ENCODE data around the gene OXCT1.
"Not testable (repeated sequence)": the region's sequence is repeated elsewhere in the genome, so short reads cannot be mapped to it uniquely, and the experiment has no call there.

Gene OXCT1

DNA sequence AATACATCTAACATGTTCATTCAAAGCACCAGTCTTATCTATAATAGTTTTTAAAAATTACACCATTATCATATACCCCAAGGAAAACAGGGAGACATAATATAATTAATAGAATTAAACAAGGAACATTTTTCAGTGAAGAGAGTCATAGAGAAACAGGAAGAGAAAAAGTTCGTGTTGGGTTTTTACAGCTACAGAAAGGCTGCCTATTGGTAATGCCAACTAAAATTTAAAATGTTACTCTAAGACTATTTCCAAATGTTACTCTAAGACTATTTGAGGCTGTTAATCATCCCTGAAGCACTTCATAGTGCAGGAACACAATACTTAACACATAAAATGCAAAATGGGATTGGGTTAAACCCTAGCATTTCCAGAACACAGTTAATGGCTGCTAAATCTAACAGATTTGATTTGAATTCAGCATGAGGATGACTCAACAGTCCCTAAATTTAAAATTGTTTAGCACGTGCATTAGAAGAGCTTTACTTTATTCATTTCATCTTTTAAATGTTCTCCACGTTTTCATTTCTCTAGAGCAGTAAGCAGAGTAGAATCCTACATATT lies 54.5 kb downstream of the OXCT1 start:
- Histone ChIP-seq H3K36me3 (ENCODE audit: control insufficient read depth, insufficient read depth, low read length) (no peaks in the 10 kb centered on the region), H3K4me1 (ENCODE audit: control insufficient read depth, insufficient read depth, low read length) (no peaks in the 10 kb centered on the region), H3K27me3 (ENCODE audit: control insufficient read depth, insufficient read depth, low read length) (no peaks in the 10 kb centered on the region), H3K9me3 (ENCODE audit: control insufficient read depth, low read length) (no peaks in the 10 kb centered on the region), H3K9ac (ENCODE audit: low read length) (no peak overlapping the region), H3K4me3 (ENCODE audit: low read length) (no peak overlapping the region)

DNA sequence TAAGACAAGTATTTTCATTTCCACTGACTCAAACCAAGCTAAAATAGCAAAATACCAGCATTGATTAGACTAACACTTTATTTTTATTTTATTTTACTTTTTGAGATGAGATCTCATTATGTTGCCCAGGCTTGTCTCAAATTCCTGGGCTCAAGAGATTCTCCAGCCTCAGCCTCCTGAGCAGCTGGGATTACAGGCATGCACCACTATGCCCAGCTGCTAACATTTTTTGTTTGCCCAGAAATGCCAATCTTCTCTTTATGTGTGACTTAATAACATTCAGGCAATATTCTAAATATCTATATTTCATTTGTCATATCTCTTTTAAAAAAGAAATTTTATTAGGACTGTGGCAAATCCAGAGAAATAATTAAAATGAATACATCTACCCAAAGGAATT lies 55.0 kb downstream of the OXCT1 start:
- H3K9ac ChIP-seq (ENCODE audit: low read length) = no peak overlapping the region
- no peaks in the 10 kb centered on the region for H3K9me3 ChIP-seq (ENCODE audit: control insufficient read depth, low read length)
- no peaks in the 10 kb centered on the region for H3K27me3 ChIP-seq (ENCODE audit: control insufficient read depth, insufficient read depth, low read length)
- H3K36me3 ChIP-seq (ENCODE audit: control insufficient read depth, insufficient read depth, low read length) = no peaks in the 10 kb centered on the region
- H3K4me3 ChIP-seq (ENCODE audit: low read length) = no peak overlapping the region
- H3K4me1 ChIP-seq (ENCODE audit: control insufficient read depth, insufficient read depth, low read length) = no peaks in the 10 kb centered on the region

DNA sequence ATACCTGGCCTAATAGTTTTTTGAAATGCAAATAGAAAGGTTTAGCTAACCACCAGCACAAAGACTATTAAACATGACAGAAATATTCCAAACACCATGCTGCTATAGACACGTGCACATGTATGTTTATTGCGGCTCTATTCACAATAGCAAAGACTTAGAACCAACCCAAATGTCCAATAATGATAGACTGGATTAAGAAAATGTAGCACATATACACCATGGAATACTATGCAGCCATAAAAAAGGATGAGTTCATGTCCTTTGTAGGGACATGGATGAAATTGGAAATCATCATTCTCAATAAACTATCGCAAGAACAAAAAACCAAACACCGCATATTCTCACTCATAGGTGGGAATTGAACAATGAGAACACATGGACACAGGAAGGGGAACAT lies 55.9 kb downstream of the OXCT1 start:
- H3K9me3 ChIP-seq (ENCODE audit: control insufficient read depth, low read length); H3K4me3 ChIP-seq (ENCODE audit: low read length); H3K9ac ChIP-seq (ENCODE audit: low read length); H3K27me3 ChIP-seq (ENCODE audit: control insufficient read depth, insufficient read depth, low read length); H3K4me1 ChIP-seq (ENCODE audit: control insufficient read depth, insufficient read depth, low read length); H3K36me3 ChIP-seq (ENCODE audit: control insufficient read depth, insufficient read depth, low read length): not testable (repeated sequence)

DNA sequence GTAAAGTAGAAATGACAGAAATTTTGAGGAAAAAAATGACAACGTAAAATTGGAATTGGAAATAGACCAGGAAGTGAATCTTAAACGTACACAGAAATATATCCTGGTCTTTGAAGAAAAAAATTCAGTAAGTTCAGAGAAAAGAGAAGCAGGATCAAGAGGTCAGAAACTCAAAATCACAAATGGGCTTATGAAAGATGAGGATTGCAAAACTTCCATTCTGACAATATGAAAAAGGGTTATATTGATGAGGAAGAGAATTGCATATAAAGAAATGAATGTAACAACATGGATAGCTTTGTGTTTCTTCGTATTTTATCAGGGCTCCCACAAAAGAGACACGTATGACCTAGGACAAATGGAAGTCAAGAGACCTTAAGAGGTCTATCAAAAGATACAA lies 58.1 kb downstream of the OXCT1 start:
- Histone ChIP-seq H3K36me3 (ENCODE audit: control insufficient read depth, insufficient read depth, low read length) (no peaks in the 10 kb centered on the region), H3K9ac (ENCODE audit: low read length) (no peak overlapping the region), H3K4me3 (ENCODE audit: low read length) (no peak overlapping the region), H3K4me1 (ENCODE audit: control insufficient read depth, insufficient read depth, low read length) (no peaks in the 10 kb centered on the region), H3K27me3 (ENCODE audit: control insufficient read depth, insufficient read depth, low read length) (no peaks in the 10 kb centered on the region), H3K9me3 (ENCODE audit: control insufficient read depth, low read length) (no peaks in the 10 kb centered on the region)

DNA sequence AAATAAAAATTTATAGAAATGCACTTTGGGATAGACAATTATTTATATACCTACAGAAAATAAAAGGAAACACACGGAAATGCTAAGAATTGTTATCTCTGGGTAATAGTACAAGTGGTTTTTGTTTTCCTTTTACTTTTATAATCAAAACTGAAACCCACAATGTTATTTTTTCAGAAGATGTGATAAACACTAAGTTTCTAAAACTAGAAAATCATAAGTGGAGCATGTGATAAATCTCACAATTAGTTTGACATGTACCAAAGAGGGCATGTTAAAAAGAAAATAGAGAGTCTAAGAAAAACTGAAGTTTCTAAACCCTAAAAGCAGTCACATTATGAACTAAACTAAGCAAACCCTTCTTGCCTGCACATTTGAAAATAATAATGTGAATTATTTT lies 61.1 kb downstream of the OXCT1 start:
- Histone ChIP-seq H3K27me3 (ENCODE audit: control insufficient read depth, insufficient read depth, low read length) (no peaks in the 10 kb centered on the region), H3K36me3 (ENCODE audit: control insufficient read depth, insufficient read depth, low read length) (no peaks in the 10 kb centered on the region), H3K9me3 (ENCODE audit: control insufficient read depth, low read length) (no peaks in the 10 kb centered on the region), H3K9ac (ENCODE audit: low read length) (no peak overlapping the region), H3K4me1 (ENCODE audit: control insufficient read depth, insufficient read depth, low read length) (no peaks in the 10 kb centered on the region), H3K4me3 (ENCODE audit: low read length) (no peak overlapping the region)

DNA sequence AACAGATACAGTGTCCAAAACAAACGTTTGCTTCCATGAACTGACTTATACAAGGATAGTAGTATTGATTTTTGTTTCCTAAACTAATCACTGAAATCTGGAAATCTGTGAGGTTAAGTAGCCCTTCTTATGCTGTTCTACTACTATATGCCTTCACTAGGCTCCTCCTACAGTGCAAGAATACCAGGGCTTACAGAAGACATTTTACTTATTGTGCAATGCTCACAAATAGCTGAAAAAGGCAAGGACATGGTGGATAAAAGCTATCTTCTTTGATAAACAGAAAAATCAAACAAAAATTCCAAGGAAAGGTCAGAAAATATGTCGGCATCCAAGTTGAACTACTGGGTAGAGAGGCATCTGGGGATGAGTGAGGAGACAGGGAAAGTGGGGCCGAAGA lies 61.9 kb downstream of the OXCT1 start:
- H3K4me1 ChIP-seq (ENCODE audit: control insufficient read depth, insufficient read depth, low read length) = no peaks in the 10 kb centered on the region
- H3K4me3 ChIP-seq (ENCODE audit: low read length) = no peak overlapping the region
- H3K9ac ChIP-seq (ENCODE audit: low read length) = no peak overlapping the region
- H3K27me3 ChIP-seq (ENCODE audit: control insufficient read depth, insufficient read depth, low read length) = no peaks in the 10 kb centered on the region
- no peaks in the 10 kb centered on the region for H3K9me3 ChIP-seq (ENCODE audit: control insufficient read depth, low read length)
- H3K36me3 ChIP-seq (ENCODE audit: control insufficient read depth, insufficient read depth, low read length) = no peaks in the 10 kb centered on the region

DNA sequence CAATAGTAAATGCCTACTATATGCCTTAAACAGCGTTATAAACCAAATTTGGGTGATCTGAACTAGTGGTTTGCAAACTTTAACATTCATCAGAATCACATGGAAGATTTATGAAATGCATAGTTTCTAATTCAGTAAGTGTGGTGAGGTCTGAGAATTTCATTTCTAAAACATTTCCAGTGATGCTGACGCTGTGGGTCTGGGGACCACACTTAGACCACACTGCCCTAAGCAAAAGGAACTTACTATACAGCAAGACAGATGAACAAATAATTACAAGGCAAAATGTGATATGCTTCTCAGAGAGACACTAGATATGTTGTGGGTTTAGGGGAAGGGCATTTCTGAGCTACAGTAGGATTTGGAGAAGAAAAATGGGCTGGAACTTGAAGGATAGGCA lies 72.6 kb downstream of the OXCT1 start:
- H3K36me3 ChIP-seq (ENCODE audit: control insufficient read depth, insufficient read depth, low read length) = no peaks in the 10 kb centered on the region
- no peaks in the 10 kb centered on the region for H3K27me3 ChIP-seq (ENCODE audit: control insufficient read depth, insufficient read depth, low read length)
- H3K9ac ChIP-seq (ENCODE audit: low read length) = no peak overlapping the region
- H3K9me3 ChIP-seq (ENCODE audit: control insufficient read depth, low read length) = no peaks in the 10 kb centered on the region
- no peak overlapping the region for H3K4me3 ChIP-seq (ENCODE audit: low read length)
- H3K4me1 ChIP-seq (ENCODE audit: control insufficient read depth, insufficient read depth, low read length) = no peaks in the 10 kb centered on the region

DNA sequence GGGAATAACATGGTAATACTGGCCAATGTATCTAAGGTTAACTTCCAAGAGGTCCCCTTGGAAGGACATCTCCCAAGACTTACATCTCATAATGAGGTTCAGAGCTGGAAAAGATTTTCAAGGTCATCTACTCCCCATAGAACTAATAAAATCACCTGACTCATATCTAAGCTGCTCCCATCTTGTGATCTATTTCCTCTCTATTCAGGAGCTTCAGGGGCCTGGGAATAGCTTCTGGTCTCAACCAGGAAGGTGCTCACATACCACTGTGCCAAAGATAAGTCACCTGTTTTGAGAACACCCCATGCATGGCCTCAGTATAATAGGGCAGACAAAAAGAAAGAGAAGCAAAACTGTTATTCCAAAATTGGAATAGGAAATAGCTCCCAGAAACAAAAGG lies 74.2 kb downstream of the OXCT1 start:
- no peak overlapping the region for H3K4me3 ChIP-seq (ENCODE audit: low read length)
- no peaks in the 10 kb centered on the region for H3K9me3 ChIP-seq (ENCODE audit: control insufficient read depth, low read length)
- H3K27me3 ChIP-seq (ENCODE audit: control insufficient read depth, insufficient read depth, low read length) = no peaks in the 10 kb centered on the region
- no peak overlapping the region for H3K9ac ChIP-seq (ENCODE audit: low read length)
- no peaks in the 10 kb centered on the region for H3K36me3 ChIP-seq (ENCODE audit: control insufficient read depth, insufficient read depth, low read length)
- no peaks in the 10 kb centered on the region for H3K4me1 ChIP-seq (ENCODE audit: control insufficient read depth, insufficient read depth, low read length)

DNA sequence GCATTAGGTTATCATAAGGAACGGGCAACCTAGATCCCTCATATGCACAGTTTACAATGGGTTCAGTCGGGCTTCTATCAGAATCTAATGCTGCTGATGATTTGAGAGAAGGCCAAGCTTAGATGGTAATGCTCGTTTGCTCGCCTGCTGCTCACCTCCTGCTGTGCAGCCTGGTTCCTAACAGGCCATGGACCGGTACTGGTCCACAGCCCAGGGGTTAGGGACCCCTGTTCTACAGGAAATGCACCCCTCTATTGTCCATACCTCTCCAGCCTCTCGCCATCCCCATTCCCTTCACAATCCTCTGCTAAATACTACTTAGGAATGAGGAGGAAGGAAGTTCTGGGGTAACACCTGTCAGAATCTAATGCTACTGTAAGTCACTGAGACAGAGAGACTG lies 75.1 kb downstream of the OXCT1 start:
- Histone ChIP-seq H3K9ac (ENCODE audit: low read length) (no peak overlapping the region), H3K27me3 (ENCODE audit: control insufficient read depth, insufficient read depth, low read length) (no peaks in the 10 kb centered on the region), H3K36me3 (ENCODE audit: control insufficient read depth, insufficient read depth, low read length) (no peaks in the 10 kb centered on the region), H3K4me1 (ENCODE audit: control insufficient read depth, insufficient read depth, low read length) (no peaks in the 10 kb centered on the region), H3K9me3 (ENCODE audit: control insufficient read depth, low read length) (no peaks in the 10 kb centered on the region), H3K4me3 (ENCODE audit: low read length) (no peak overlapping the region)

DNA sequence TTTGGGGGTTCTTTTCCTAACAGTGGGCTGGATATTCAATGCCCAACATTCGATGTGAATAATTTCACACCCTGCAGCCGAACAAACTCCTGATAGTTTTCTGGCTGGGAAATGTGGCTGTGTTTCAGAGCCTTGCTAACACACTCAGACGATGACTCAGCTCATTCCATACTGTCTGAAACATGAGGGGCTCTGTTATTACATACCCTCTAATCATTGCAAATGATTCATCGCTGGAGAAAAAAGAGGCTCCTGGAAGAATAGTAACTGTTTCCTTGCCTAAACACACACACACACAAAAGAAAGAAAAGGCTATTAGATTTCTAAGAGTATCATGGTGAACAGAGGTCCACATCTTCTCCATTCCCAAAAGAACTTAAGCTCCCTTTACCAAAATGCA lies 75.8 kb downstream of the OXCT1 start:
- no peak overlapping the region for H3K9ac ChIP-seq (ENCODE audit: low read length)

DNA sequence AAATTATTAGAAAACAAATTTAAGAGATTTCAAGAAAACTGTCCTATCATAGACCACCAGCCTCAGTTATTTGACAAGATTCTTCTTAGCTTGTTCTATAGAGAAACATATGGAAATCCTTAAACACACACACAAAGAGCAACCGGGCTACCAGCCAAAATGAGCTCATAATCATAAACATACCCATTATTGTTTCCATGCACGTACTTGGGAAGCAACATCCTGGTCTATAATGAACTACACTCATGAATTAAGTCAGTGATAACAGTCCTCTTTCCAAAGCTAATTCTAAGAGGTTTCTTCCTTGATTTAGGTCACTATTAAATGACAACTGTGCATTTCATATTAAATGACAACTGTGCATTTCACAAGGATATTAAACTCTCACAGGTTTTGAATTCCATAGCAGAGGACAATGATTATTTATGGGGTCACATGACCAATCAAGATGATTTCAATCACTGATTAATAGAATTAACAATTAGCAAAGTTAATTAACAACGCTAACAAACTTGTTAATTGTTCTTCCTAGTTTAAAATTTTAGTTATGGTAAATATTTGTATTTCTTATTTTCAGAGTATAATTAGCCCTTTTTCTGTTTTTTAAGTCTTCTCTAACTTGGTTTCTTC lies 77.0 kb downstream of the OXCT1 start:
- Histone ChIP-seq H3K9ac (ENCODE audit: low read length) (no peak overlapping the region), H3K27me3 (ENCODE audit: control insufficient read depth, insufficient read depth, low read length) (no peaks in the 10 kb centered on the region), H3K4me3 (ENCODE audit: low read length) (no peak overlapping the region), H3K4me1 (ENCODE audit: control insufficient read depth, insufficient read depth, low read length) (no peaks in the 10 kb centered on the region), H3K9me3 (ENCODE audit: control insufficient read depth, low read length) (no peaks in the 10 kb centered on the region), H3K36me3 (ENCODE audit: control insufficient read depth, insufficient read depth, low read length) (no peaks in the 10 kb centered on the region)

More for the DNA sequence above, 75.8 kb downstream of the OXCT1 start:
- no peak overlapping the region for H3K4me3 ChIP-seq (ENCODE audit: low read length)
- no peaks in the 10 kb centered on the region for H3K36me3 ChIP-seq (ENCODE audit: control insufficient read depth, insufficient read depth, low read length)
- no peaks in the 10 kb centered on the region for H3K27me3 ChIP-seq (ENCODE audit: control insufficient read depth, insufficient read depth, low read length)
- no peaks in the 10 kb centered on the region for H3K4me1 ChIP-seq (ENCODE audit: control insufficient read depth, insufficient read depth, low read length)
- H3K9me3 ChIP-seq (ENCODE audit: control insufficient read depth, low read length) = no peaks in the 10 kb centered on the region

DNA sequence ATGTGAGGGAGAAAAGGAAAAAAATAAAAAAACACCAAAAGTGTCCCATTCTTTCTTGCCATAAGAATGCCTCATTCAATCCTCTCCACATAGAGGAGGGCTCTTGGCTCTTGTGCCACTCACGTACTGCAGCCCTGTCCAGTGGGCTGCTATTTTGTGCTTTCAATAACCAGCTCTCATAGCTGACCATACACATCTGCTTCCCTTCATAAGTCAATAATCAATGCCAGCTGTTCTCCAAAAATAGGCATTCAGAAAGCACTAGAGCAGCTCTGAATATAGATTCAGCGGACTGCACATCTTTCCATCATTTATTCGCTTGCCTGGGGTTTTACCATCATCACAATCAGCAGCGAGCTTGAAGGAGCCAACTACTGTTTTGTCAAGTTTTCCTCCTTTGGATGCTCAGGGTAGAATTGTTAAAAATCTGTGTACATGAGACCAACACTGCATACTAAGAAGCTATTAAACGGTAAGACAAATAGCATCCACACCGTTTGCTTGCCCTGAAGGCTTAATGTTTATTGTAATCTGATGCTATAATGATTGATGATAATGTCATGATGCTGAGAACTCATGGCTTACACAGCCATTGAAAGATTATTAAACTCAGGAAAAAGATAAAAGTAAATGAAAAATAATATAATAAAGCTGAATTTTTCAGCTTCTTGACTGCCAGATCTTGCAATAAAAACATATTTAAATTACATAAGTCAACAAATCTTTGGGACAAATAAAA lies 80.0 kb downstream of the OXCT1 start:
- no peaks in the 10 kb centered on the region for H3K9me3 ChIP-seq (ENCODE audit: control insufficient read depth, low read length)
- no peak overlapping the region for H3K9ac ChIP-seq (ENCODE audit: low read length)
- no peaks in the 10 kb centered on the region for H3K27me3 ChIP-seq (ENCODE audit: control insufficient read depth, insufficient read depth, low read length)
- no peaks in the 10 kb centered on the region for H3K4me1 ChIP-seq (ENCODE audit: control insufficient read depth, insufficient read depth, low read length)
- no peak overlapping the region for H3K4me3 ChIP-seq (ENCODE audit: low read length)
- no peaks in the 10 kb centered on the region for H3K36me3 ChIP-seq (ENCODE audit: control insufficient read depth, insufficient read depth, low read length)
